ENCODE data around the gene CCDC8.
"Not testable (repeated sequence)": the region's sequence is repeated elsewhere in the genome, so short reads cannot be mapped to it uniquely, and the experiment has no call there.

The CCDC8 gene

DNA sequence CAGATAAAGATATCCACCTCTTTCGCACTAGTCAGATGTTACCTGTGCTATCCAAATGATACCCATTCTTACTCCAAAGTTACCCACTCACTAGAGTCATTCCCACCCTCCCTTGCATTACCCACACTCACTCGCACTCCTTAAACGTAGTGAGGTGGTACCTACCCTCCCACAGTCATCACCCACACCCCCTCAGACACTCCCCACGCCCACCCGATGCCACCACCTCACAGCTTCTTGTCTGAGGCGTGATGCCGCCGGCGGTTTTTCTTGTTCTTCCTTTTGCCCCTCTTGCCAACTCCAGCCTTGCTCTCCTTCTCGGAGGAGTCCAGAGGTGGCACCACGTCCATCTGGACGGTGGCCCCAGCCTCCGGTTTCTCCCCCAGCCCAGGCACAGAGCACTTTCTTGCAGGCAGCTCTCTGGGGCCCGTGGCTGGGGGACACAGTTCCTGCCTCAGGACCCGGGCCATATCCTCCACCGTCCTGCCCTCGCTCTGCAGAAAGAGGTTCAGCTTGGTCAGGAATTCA, 14.2 kb upstream of the CCDC8 start:
- no peak for DNase-seq (ENCODE audit: low spot score)

DNA sequence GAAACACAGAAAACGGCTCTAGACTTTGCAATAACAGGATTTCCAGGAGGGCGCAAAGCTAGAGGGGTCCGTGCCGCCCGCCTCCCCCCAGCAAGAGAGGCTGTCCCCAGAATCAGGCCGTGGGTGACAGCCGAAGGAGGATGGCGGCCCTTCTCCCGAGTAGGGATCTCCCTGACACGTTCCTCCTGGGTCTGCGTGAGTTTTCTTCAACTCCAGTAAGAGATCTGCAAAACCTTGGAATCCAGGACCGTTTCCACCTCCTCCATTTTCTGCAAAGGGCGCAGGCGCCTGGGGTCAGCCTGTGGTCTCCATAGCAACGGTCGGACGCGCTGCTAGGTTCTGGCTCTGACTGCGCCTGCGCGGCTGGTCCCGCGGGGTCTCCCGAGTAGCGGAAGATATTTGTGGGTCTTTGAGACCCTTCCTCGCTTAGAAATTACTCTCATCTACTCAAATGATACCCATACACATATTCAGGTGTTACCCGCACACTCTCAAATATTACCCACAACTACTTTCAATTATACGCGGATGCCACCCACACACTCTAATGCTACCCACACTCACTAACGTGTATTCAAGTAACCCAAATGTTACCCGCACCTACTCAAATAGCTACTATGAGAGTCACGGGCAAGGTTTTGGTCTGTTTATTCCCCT, 13.3 kb upstream of the CCDC8 start:
- peak; percentile 96 for DNase-seq (ENCODE audit: low spot score)

DNA sequence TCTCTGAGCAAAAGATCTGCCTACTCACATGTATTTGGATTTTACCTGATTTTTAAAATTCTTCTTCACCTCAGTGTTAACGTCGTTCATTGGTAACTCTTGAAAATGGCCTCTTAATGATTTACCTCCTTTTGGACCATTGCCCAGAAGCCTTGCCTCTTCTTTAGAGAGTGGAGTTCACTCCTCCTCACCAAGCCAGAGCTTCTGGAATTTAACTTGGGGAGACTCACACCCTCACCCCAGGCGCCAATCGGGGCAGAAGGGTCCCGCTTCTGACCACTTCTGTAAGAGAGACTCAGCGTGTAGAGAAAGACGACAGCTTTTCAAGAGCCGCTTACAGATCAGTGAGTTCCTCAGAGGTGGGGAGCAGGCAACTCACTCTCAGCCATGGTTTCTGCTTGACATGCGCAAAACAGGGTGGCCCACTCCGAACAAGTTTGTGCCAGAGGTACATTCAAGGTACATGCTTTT, 12.7 kb upstream of the CCDC8 start:
- no peak for DNase-seq (ENCODE audit: low spot score)

GRCh38 chr19:46423188-46423587, 9.8 kb upstream of the CCDC8 start:
- DNase-seq (ENCODE audit: low spot score), result no peak

DNA sequence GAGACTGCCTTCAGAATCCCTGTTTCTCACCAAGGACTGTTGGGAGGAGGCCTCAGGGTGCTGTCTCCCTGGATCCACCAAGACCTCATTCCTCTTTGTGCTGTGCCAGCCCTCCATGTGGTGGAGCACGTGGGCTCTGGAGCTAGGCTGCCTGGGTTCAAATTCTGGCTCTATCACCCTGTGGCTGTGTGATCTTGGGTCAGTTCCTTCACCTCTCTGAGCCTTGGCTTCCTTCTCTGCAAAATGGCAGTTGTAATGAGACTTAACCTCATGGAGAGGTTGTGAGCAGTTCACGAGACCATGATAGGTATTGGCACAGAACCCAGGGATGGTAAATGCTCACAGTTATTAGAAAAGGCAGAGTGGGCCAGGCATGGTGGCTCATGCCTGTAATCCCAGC, 9.0 kb upstream of the CCDC8 start:
- DNase-seq (ENCODE audit: low spot score), result no peak

DNA sequence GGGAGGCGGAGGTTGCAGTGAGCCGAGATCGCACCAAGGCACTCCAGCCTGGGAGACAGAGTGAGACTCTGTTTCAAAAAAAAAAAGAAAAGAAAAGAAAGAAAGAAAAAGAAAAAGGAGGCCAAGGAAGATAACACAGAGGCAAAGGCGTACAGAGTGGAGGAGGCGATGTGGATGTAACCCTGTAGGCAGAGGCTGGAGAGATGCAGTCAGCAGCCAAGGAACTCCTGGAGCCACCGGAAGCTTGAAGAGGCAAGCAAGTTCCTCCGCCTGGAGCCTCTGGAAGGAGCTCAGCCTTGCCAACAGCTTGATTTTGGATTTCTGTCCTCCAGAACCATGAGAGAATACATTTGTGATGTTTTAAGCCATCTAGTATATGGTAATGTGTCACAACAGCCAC, 6.7 kb upstream of the CCDC8 start:
- no peak for DNase-seq (ENCODE audit: low spot score)

GRCh38 chr19:46415804-46416709, 2.7 kb upstream of the CCDC8 start:
- DNase-seq (ENCODE audit: low spot score), result peak; percentile 93

DNA sequence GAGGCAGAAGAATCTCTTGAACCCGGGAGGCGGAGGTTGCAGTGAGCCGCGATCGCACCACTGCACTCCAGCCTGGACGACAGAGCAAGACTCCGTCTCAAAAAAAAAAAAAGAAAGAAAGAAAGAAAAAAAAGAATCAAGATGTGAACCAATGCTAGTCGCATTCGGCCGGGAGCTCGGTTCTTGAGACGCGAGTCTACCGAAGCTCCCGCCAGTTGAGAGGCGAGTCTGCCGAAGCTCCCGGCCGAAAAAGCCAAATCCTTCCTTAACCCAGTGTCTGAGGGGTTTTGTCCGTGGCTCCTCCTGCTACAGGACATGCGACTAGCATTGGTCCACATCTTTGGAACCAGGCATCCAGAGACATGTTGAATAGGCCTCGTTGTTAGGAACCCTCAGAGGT, 1.5 kb upstream of the CCDC8 start:
- not testable (repeated sequence) for DNase-seq (ENCODE audit: low spot score)

GRCh38 chr19:46412650-46413261, 608 bp downstream of the CCDC8 start:
- DNase-seq (ENCODE audit: low spot score), result no peak

DNA sequence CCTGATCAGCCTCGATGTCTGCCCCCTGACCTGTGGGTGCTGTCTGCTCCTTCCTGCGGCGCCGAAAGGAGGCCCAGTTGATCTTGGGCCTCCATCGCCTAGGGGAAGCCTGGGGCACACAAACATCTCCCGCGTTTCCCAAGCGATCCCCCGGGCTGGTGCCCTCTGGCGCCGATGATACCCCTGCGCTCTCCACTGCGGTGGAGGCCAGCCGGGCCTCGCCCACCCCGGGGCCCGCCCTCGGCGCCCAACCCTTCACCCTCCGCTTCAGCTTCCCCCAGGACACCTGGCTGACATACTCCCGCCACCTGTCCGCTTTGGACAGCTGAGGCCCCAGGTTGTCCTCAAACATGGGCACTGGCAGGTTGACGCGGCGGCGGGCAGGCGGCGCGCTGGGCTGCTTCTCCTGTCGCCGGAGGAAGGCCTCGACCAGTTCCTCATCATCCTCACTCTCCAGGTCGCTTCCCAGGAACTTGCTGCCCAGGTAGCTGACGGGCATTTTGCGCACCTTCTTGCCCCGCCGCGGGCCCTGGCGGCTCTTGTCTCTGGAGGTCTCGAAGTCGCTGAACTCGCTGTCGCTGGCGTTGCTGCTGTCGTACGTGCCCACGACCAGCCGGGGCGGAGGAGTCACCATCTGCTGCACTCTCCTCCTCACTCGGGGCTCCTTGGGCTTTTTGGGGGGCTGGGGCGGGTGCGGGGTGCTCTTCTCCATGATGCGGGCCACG, 1.3 kb downstream of the CCDC8 start:
- no peak for DNase-seq (ENCODE audit: low spot score)

DNA sequence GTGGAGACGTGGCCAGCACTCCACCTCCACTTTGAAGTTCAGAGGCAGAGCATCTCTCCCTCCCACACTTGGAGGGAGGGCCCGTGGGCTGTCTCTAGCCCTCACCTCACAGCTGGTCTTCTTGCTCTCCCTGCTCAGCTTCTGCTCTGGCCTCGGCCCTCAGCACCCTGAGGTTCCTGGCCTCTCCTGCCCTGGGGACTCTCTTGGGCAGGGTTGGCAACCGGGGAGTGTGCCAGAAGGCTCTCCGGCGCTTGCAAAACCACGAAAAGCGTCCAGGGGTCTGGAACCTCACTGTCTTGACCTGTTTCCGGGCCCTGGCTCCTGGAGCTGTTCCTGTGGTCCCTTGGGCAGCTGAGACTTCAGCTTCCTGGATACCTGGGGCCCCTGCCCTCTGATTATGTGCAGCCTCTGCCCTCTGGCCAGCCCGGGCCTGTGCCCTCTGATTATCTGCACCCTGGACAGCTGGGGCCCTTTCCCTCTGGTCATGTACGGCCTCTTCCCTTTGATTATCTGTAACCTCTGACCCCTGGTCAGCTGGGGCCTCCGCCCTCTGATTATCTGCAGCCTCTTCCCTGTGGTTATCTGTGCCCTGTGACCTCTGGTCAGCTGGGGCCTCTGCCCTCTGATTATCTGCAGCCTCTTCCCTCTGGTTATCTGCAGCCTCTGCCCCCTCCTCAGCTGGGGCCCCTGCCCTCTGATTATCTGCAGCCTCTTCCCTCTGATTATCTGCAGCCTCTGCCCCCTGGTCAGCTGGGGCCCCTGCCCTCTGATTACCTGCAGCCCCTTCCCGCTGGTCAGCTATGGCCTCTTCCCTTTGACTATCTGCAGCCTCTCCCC, 2.1 kb downstream of the CCDC8 start:
- DNase-seq (ENCODE audit: low spot score), result no peak

DNA sequence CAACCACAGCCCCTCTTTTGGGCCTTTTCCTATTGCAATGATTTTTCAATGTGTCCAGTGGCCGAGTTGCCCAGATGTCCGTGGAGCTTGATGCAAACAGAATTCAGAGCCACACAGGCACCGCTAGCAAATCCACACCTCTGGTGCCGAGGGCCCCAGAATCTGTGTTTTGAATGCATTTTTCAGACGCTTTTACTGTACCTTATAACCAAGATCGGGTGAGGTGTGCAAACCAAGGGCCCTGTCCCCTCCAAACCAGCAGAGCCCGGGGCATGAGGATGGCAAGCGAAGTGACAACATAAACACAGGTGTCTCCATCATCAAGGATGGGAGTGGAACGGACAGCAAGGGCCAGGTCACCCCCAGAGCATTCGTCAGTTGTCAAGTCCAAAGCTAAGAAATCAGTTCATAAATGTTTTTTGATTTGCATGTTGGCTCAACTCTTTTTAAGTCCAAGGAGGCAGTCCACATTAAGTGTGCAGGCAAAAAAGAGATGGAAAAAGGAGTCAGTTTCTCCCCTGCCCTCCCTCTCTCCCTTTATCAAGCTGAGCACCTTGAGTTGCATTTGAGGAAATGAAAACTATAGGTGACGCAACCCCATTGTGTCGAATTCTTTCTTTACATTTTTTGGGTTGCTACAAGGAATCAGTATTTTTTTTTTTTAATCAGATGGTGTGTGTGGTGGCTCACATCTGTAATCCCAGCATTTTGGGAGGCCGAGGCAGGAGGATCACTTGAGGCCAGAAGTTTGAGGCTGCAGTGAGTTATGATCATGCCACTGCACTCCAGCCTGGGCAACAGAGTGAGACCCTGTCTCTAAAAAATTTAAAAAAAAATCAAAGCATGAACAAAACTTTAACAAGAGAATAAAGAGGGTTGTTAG, 2.9 kb downstream of the CCDC8 start:
- no peak for DNase-seq (ENCODE audit: low spot score)

DNA sequence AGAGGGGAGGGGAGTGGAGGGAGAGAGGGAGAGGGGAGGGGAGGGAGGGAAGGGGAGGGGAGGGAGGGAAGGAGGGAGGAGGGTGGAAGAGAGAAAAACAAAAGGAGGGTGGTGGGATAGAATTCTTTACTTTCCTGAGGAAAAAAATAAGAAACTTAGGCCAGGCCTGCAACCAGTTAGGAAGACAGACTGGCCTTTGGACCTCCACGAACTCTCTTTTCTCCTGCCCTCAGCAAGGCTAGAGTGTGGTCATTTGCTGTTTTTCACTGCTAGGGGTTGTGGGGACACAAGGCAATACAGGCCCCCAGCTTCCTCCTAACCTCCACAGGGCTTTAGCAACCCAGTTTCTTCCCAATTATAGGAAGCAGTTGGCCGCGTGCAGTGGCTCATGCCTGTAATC, 4.2 kb downstream of the CCDC8 start:
- no peak for DNase-seq (ENCODE audit: low spot score)

DNA sequence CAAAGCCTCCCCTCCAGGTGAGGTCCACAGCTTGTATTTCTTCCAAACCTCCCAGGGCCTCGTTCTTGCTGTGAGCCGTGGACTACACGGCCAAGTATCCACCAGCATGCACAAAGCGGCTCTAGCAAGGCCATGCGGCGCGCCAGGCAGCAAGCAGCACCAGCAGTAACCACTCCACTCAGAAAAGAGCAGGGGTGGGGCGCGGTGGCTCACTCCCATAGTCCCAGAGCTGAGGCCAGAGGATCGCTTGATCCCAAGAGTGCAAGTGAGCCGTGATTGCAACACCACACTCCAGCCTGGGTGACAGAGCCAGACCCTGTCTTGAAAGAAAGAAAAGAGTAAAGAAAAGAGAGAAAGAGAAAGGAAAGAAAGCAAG, 4.7 kb downstream of the CCDC8 start:
- DNase-seq (ENCODE audit: low spot score), result peak; percentile 48

GRCh38 chr19:46407856-46408663, 5.3 kb downstream of the CCDC8 start:
- DNase-seq (ENCODE audit: low spot score), result no peak

GRCh38 chr19:46406976-46407375, 6.4 kb downstream of the CCDC8 start:
- no peak for DNase-seq (ENCODE audit: low spot score)

DNA sequence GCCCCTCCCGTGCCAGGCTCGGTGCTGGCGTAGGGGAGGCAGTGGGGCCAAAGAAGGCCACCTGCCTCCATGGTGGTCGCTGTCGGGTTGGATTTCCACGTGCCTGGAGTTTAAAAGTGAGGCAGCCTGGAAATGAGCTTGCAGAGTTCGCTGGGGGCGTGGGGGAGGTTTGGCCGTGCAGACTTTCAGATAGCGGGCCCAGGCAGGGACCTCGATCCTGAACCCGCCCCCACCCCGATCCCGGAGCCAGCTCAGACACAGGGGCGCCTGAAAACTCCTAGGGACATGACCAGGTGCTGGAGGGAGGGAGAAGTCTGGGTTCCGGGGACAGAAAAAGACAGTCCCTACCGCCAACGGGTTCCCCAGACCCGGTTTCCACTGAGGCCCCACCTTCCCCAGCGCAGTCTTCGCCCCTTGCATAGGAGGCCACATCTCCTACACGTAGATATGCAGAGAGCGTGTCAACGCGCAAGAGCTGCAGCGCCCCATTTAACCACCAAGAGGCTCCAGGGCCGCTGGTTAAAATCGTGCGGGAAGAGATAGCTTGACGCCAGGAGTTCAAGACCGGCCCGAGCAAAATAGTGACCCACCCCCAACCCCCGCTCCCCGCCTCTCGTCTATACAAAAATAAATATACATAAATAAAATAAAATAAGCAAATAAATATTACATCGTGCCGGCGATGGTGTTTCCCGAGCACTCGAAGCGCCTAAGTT, 8.5 kb downstream of the CCDC8 start:
- DNase-seq (ENCODE audit: low spot score), result no peak

- peak; percentile 74 for DNase-seq (ENCODE audit: low spot score)
Measured at GRCh38 chr19:46404055-46404752, 9.2 kb downstream of the CCDC8 start.

Measured in GM03348 (cell line).